GM23338 (cell line): ENCODE results near the gene NUCKS1.

ENCODE experiments used
- CREB1 ChIP-seq: fragments of 250-450 bp; sonication (Bioruptor Pico); IDR thresholded peaks from 2 replicates; pipeline ENCODE4 v1.5.0; 2020; ENCODE audit warnings: low read depth, mild to moderate bottlenecking, moderate library complexity
- EZH2 ChIP-seq: fragments of 200-600 bp; sonication (generic); IDR thresholded peaks from one replicate; pipeline ENCODE4 v1.8.0; 2017; ENCODE audit warnings: antibody characterized with exemption, mild to moderate bottlenecking, low read depth; ENCODE audit not compliant: unreplicated experiment
- POLR2AphosphoS5 ChIP-seq: IDR thresholded peaks from 2 replicates; pipeline ENCODE4 v1.6.1; 2016; ENCODE audit warnings: antibody characterized with exemption, low read depth
- REST ChIP-seq: IDR thresholded peaks from one replicate; pipeline ENCODE4 v1.6.1; 2018; ENCODE audit warnings: antibody characterized with exemption; ENCODE audit not compliant: unreplicated experiment
- TF ChIP-seq, protein P1 (sequence below), 2 experiments: fragments of 200-600 bp in 1 of 2; sonication (generic) in 1 of 2; conservative IDR thresholded peaks; 2 replicates each; pipeline versions ENCODE4 v1.5.1 to v1.6.1; 2016 to 2017; ENCODE audit warnings: antibody characterized with exemption in 2 of 2, low read depth in 2 of 2, mild to moderate bottlenecking in 2 of 2, moderate library complexity in 1 of 2
- TF ChIP-seq, protein P2 (sequence below): IDR thresholded peaks from 2 replicates; pipeline ENCODE4 v1.6.1; 2016; ENCODE audit warnings: antibody characterized with exemption

DNA sequence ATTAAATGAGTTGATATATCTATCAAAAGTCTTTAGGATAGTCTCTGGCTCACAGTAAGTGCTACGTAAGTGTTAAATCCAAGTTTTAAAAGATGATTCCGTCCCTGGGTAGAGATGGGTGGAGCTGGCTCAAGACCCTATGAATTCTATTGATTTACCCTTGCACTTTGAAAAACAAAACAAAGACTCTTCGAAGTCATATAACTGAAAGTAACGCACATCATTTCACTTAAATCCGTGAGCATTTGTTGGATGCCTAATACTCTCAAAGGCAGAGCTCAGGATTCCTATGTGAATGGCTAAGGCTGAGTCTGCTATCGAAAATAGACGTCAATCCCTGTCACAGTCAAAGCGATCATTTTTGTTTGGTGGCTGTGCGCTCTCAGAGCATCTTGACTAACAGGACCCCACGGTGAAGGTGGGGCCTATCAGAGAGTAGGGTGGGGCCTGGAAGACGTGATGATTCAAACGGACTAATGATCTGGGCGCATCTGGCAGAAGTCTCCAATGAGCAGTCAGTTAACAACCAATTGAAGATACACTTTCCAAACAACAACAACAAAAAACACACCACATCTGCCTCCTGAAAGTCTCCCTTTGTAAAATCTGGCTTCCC is 1.2 kb upstream of the NUCKS1 start:
- TF ChIP-seq, protein P1, sequence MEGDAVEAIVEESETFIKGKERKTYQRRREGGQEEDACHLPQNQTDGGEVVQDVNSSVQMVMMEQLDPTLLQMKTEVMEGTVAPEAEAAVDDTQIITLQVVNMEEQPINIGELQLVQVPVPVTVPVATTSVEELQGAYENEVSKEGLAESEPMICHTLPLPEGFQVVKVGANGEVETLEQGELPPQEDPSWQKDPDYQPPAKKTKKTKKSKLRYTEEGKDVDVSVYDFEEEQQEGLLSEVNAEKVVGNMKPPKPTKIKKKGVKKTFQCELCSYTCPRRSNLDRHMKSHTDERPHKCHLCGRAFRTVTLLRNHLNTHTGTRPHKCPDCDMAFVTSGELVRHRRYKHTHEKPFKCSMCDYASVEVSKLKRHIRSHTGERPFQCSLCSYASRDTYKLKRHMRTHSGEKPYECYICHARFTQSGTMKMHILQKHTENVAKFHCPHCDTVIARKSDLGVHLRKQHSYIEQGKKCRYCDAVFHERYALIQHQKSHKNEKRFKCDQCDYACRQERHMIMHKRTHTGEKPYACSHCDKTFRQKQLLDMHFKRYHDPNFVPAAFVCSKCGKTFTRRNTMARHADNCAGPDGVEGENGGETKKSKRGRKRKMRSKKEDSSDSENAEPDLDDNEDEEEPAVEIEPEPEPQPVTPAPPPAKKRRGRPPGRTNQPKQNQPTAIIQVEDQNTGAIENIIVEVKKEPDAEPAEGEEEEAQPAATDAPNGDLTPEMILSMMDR (conservative IDR thresholded peaks at IDR 0.05; ENCODE audit: low read depth in 2 of 2): no peak
- TF ChIP-seq POLR2AphosphoS5 (no peak), REST (no peak), EZH2 (no peak), CREB1 (CRISPR knock-in tag) (no peak)
- TF ChIP-seq, protein P2, sequence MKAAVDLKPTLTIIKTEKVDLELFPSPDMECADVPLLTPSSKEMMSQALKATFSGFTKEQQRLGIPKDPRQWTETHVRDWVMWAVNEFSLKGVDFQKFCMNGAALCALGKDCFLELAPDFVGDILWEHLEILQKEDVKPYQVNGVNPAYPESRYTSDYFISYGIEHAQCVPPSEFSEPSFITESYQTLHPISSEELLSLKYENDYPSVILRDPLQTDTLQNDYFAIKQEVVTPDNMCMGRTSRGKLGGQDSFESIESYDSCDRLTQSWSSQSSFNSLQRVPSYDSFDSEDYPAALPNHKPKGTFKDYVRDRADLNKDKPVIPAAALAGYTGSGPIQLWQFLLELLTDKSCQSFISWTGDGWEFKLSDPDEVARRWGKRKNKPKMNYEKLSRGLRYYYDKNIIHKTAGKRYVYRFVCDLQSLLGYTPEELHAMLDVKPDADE: no peak
